ENCODE measurements around the gene HOXD10. TPM values are rescaled to one million over a fixed set of nuclear protein-coding genes. Genes with fewer than 3 reads are reported as not detected.

The HOXD10 gene
- total RNA-seq, 1 experiment from 2014 or later = 2.2 TPM

- no peaks in the 10 kb centered on the region for H3K27me3 ChIP-seq
- no peaks in the 10 kb centered on the region for H3K9me3 ChIP-seq (replicated peaks)
- H3K4me1 ChIP-seq = peaks cover 11% of the 10 kb centered on the region; the same call in 1 of the 2 replicates
- no peak overlapping the region for H3K4me3 ChIP-seq
- no peak overlapping the region for H3K27ac ChIP-seq
- no peak for DNase-seq
- no peaks in the 10 kb centered on the region for H3K36me3 ChIP-seq
Measured at GRCh38 chr2:176135035-176135440, 18.5 kb downstream of the HOXD10 start.

GRCh38 chr2:176136374-176137251, 20.0 kb downstream of the HOXD10 start:
- no peak overlapping the region for H3K27ac ChIP-seq
- H3K4me1 ChIP-seq = peaks cover 11% of the 10 kb centered on the region; the same call in 1 of the 2 replicates
- H3K9me3 ChIP-seq (replicated peaks) = no peaks in the 10 kb centered on the region
- no peaks in the 10 kb centered on the region for H3K27me3 ChIP-seq
- H3K4me3 ChIP-seq = no peak overlapping the region
- no peak for DNase-seq
- H3K36me3 ChIP-seq = no peaks in the 10 kb centered on the region

- no peak for DNase-seq
- no peaks in the 10 kb centered on the region for H3K36me3 ChIP-seq
- peaks cover 11% of the 10 kb centered on the region; the same call in 1 of the 2 replicates for H3K4me1 ChIP-seq
- H3K4me3 ChIP-seq = no peak overlapping the region
- H3K9me3 ChIP-seq (replicated peaks) = no peaks in the 10 kb centered on the region
- H3K27ac ChIP-seq = no peak overlapping the region
- no peaks in the 10 kb centered on the region for H3K27me3 ChIP-seq
Measured at GRCh38 chr2:176137252-176137580, 20.6 kb downstream of the HOXD10 start.

GRCh38 chr2:176137906-176138305, 21.3 kb downstream of the HOXD10 start:
- no peaks in the 10 kb centered on the region for H3K9me3 ChIP-seq (replicated peaks)
- no peak overlapping the region for H3K27ac ChIP-seq
- no peak for DNase-seq
- H3K27me3 ChIP-seq = no peaks in the 10 kb centered on the region
- H3K4me3 ChIP-seq = no peak overlapping the region
- no peaks in the 10 kb centered on the region for H3K36me3 ChIP-seq
- peaks cover 9% of the 10 kb centered on the region; the same call in 1 of the 2 replicates for H3K4me1 ChIP-seq

GRCh38 chr2:176138526-176138922, 21.9 kb downstream of the HOXD10 start:
- no peak for DNase-seq
- H3K27me3 ChIP-seq = no peaks in the 10 kb centered on the region
- peaks cover 2% of the 10 kb centered on the region; the same call in 1 of the 2 replicates for H3K4me1 ChIP-seq
- no peak overlapping the region for H3K4me3 ChIP-seq
- no peak overlapping the region for H3K27ac ChIP-seq
- H3K36me3 ChIP-seq = no peaks in the 10 kb centered on the region
- H3K9me3 ChIP-seq (replicated peaks) = no peaks in the 10 kb centered on the region

- H3K9me3 ChIP-seq (replicated peaks) = no peaks in the 10 kb centered on the region
- no peak overlapping the region for H3K4me3 ChIP-seq
- no peak for DNase-seq
- no peaks in the 10 kb centered on the region for H3K4me1 ChIP-seq
- H3K27ac ChIP-seq = no peak overlapping the region
- no peaks in the 10 kb centered on the region for H3K36me3 ChIP-seq
- H3K27me3 ChIP-seq = no peaks in the 10 kb centered on the region
Measured at GRCh38 chr2:176138923-176139660, 22.5 kb downstream of the HOXD10 start.

GRCh38 chr2:176139661-176140512, 23.3 kb downstream of the HOXD10 start:
- no peaks in the 10 kb centered on the region for H3K4me1 ChIP-seq
- DNase-seq = no peak
- no peaks in the 10 kb centered on the region for H3K27me3 ChIP-seq
- no peaks in the 10 kb centered on the region for H3K9me3 ChIP-seq (replicated peaks)
- no peaks in the 10 kb centered on the region for H3K36me3 ChIP-seq
- peak overlapping the region; percentile 61 for H3K4me3 ChIP-seq
- peak overlapping the region; percentile 52 for H3K27ac ChIP-seq

GRCh38 chr2:176140513-176141317, 24.1 kb downstream of the HOXD10 start:
- H3K27ac ChIP-seq = peak overlapping the region; percentile 52
- DNase-seq = peak; percentile 77 to 86
- H3K27me3 ChIP-seq = no peaks in the 10 kb centered on the region

GRCh38 chr2:176142281-176142680, 25.7 kb downstream of the HOXD10 start:
- H3K4me1 ChIP-seq = no peaks in the 10 kb centered on the region
- no peak for DNase-seq
- H3K27me3 ChIP-seq = no peaks in the 10 kb centered on the region
- no peak overlapping the region for H3K27ac ChIP-seq
- no peak overlapping the region for H3K4me3 ChIP-seq
- no peaks in the 10 kb centered on the region for H3K36me3 ChIP-seq
- H3K9me3 ChIP-seq (replicated peaks) = no peaks in the 10 kb centered on the region

More at GRCh38 chr2:176140513-176141317, 24.1 kb downstream of the HOXD10 start:
- H3K36me3 ChIP-seq = no peaks in the 10 kb centered on the region
- no peaks in the 10 kb centered on the region for H3K9me3 ChIP-seq (replicated peaks)
- peak overlapping the region; percentile 61 for H3K4me3 ChIP-seq
- no peaks in the 10 kb centered on the region for H3K4me1 ChIP-seq

GRCh38 chr2:176145085-176145969, 28.7 kb downstream of the HOXD10 start:
- H3K4me3 ChIP-seq = no peak overlapping the region
- no peaks in the 10 kb centered on the region for H3K9me3 ChIP-seq (replicated peaks)
- H3K27ac ChIP-seq = no peak overlapping the region
- no peaks in the 10 kb centered on the region for H3K4me1 ChIP-seq
- no peaks in the 10 kb centered on the region for H3K36me3 ChIP-seq
- no peaks in the 10 kb centered on the region for H3K27me3 ChIP-seq
- DNase-seq = no peak

- Histone ChIP-seq H3K4me1 (no peaks in the 10 kb centered on the region), H3K4me3 (no peak overlapping the region), H3K36me3 (no peaks in the 10 kb centered on the region), H3K27ac (no peak overlapping the region), H3K27me3 (no peaks in the 10 kb centered on the region), H3K9me3 (replicated peaks) (no peaks in the 10 kb centered on the region)
- DNase-seq = no peak
Measured at GRCh38 chr2:176146101-176146500, 29.5 kb downstream of the HOXD10 start.

- no peaks in the 10 kb centered on the region for H3K4me1 ChIP-seq
- H3K27me3 ChIP-seq = no peaks in the 10 kb centered on the region
- H3K27ac ChIP-seq = no peak overlapping the region
- no peaks in the 10 kb centered on the region for H3K36me3 ChIP-seq
- no peak overlapping the region for H3K4me3 ChIP-seq
- no peak for DNase-seq
- no peaks in the 10 kb centered on the region for H3K9me3 ChIP-seq (replicated peaks)
Measured at GRCh38 chr2:176146645-176147044, 30.1 kb downstream of the HOXD10 start.

- no peaks in the 10 kb centered on the region for H3K36me3 ChIP-seq
Measured at GRCh38 chr2:176147210-176147799, 30.7 kb downstream of the HOXD10 start.

More at GRCh38 chr2:176147210-176147799, 30.7 kb downstream of the HOXD10 start:
- Histone ChIP-seq H3K4me1 (no peaks in the 10 kb centered on the region), H3K27me3 (no peaks in the 10 kb centered on the region), H3K9me3 (replicated peaks) (no peaks in the 10 kb centered on the region), H3K4me3 (no peak overlapping the region), H3K27ac (no peak overlapping the region)
- DNase-seq = no peak

Data from SJCRH30 (cell line).